HG03439 (cell line): ENCODE results near the gene PTPRN2.

Experiments used
- ATAC-seq: cut with Tn5 transposase; IDR thresholded peaks from one replicate; pipeline ENCODE4 v1.9.1; 2021; ENCODE audit warnings: mild to moderate bottlenecking, moderate library complexity; ENCODE audit not compliant: unreplicated experiment

PTPRN2 gene

GRCh38 chr7:157618823-157619606 lies 968.6 kb downstream of the PTPRN2 start:
- no peak for ATAC-seq

DNA sequence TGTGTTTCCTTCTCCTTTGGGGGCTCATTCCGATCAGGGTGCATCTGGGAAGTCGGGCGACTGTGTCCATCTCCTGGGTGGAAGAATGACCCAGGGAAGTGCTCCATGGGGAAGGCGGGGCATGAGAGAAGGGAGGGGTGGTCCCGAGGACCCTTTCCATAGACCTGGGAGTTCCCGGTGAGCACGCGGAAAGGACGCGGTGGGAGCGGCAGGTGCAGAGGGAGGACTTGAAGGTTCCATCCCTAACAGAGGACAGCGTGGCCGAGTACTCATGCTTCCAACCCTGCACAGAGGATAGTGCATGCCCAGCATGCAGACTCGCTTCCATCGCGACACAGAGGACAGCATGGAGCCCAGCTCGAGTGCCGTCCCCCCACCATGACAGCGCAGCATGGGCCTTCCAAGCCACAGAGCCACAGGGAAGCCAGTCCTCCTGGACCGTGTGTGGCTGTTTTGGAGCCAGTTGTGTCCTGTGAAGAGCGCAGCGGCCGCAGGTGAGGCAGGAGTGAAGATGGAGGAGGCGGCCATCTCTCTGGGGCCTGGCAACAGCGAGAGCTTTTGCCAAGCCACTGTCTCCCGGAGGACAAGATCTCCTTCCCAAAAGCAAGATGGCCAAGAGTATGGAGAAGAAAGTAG lies 969.4 kb downstream of the PTPRN2 start:
- no peak for ATAC-seq

DNA sequence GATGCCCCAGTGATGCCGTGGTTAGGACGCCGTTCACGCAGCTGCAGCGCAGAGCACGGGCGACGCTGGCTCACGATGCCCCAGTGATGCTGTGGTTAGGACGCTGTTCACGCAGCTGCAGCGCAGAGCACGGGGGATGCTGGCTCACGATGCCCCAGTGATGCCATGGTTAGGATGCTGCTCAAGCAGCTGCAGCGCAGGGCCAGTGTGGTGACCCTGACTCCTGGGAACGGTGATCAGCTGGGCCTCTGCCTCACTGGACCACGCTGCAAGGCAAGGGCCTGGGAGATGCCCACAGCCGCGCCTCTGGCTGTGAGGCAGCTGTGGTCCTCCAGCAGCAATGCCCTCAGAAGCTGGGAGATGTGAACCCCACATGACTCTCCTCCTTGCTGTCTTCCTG lies 970.2 kb downstream of the PTPRN2 start:
- no peak for ATAC-seq

DNA sequence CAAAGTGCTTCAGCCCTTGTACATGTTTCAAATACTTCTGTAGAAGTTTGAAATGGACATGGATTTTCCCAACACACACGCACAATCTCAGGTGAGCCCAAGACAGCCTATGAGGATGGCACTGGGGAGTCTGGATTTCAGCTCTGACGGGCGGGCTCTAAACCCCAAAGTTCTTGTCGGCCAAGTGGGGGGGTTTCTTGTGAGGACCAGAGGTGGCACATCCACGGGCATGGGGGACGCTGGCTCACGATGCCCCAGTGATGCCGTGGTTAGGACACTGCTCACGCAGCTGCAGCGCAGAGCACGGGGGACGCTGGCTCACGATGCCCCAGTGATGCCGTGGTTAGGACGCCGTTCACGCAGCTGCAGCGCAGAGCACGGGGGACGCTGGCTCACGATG lies 970.7 kb downstream of the PTPRN2 start:
- no peak for ATAC-seq

GRCh38 chr7:157616426-157616825 lies 971.2 kb downstream of the PTPRN2 start:
- no peak for ATAC-seq

DNA sequence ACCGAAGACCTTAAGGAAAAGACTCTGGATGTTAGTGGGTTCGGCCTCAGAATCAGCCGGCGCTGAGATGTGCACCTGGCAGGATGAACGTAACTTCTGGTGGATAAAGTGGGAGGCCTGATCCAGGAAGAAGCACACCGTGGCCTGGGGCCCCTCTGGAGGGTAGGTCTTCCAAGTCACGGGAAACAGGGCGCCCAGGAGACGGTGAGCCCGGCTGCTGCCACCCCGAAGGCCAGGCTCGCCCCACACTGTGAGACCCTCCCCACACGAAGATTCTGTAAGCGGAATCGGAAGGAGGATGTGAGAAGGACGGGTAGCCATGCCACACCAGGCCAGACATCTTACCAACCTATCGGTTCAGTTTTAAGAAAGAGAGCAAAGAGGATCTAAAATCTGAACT lies 971.8 kb downstream of the PTPRN2 start:
- ATAC-seq = no peak

DNA sequence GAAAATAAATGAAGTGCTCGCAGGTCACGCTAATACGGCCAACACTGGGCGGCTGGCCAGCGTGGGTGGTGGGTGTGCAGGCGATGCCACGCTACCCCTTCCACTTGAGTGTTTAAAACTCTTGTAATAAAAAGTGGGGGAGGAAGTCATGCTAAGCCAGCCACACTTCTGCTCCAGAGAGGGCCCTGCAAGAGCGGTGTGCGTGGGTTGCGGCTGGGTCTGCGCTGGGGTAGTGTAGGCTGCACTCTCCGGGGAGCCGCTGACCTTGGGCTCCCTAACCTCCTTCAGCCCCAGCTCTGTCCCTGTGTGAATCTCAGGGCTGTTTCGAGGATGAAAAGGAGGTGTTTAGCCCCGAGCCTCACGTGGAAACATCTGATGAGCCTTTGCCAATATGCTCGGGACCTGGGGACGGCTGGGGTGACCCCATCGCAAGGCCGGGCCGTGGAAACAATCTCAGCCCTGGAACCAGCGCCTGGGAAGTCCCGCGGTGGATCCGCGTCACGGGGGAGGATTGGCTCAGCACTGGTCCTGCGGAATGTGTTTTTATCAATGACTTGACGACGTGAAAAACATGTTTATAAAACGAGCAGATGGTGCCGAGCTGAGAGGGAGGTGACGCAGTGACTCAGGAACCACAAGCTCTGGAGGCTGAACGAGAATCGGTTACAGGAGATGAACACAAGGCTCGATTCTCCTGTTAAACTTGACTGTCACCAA lies 972.4 kb downstream of the PTPRN2 start:
- no peak for ATAC-seq

GRCh38 chr7:157614457-157615020 lies 973.1 kb downstream of the PTPRN2 start:
- no peak for ATAC-seq

DNA sequence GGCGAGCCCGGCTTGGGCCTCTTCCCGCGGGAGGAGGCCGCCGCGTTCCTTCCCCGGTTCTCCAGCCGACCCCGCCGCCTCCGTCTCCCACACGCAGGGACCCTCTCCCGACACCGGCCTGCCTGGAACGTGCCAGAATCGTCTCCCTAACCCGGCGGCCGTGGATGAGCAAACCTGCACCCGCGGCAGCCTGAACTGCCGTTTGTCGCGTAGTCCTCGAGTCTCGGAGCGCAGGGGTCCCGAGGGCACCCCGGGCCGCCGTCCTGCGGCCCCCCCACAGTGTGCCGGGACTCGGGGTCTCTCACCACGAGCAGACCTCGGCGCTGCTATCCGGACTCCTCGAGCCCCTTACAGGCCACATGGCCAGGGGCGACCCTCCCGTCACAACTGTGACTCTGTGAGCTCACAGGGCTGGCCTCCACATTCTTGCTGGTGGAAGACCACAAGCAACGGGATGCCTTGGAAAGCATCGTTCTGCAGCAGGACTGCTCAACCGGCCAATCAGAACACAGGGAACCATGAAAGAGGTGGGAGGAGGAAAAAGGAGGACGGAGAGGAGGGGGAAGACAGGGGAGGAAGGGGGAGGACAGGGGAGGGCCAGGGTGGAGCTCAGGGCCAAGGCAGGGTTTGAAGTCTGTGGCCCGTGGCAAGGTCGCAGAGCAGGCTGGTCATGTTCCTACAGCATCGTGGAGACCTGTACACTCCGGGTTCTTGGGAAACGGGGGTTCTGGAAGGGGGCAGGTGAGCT lies 973.9 kb downstream of the PTPRN2 start:
- no peak for ATAC-seq

- ATAC-seq = no peak
These were observed 974.7 kb downstream of the PTPRN2 start for GRCh38 chr7:157612664-157613561.

- ATAC-seq = no peak
These were observed 975.5 kb downstream of the PTPRN2 start for GRCh38 chr7:157612009-157612663.

- no peak for ATAC-seq
These were observed 976.3 kb downstream of the PTPRN2 start for GRCh38 chr7:157611341-157611740.

GRCh38 chr7:157610671-157611295 lies 976.8 kb downstream of the PTPRN2 start:
- ATAC-seq = no peak

- ATAC-seq = no peak
These were observed 977.5 kb downstream of the PTPRN2 start for GRCh38 chr7:157609932-157610640.

DNA sequence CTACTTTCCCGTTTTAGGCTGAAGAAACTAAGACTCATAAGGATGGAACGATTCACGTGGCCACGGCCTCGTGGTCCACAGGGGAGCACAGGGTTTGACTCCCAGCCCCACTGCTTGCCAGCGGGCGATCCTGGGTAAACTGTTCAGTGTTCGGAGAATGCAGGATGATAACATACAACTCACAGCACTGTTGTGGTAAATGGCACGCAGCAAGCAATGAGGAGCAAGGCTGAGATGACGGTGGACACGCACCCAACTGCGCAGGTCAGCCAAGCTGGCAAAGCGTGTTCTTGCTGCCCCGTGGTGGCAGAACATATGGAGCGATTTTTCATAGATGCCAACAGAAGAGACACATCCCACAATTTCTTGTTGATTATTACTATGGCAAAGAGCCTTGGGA lies 978.1 kb downstream of the PTPRN2 start:
- ATAC-seq = no peak

GRCh38 chr7:157607218-157607617 lies 980.4 kb downstream of the PTPRN2 start:
- ATAC-seq = no peak

DNA sequence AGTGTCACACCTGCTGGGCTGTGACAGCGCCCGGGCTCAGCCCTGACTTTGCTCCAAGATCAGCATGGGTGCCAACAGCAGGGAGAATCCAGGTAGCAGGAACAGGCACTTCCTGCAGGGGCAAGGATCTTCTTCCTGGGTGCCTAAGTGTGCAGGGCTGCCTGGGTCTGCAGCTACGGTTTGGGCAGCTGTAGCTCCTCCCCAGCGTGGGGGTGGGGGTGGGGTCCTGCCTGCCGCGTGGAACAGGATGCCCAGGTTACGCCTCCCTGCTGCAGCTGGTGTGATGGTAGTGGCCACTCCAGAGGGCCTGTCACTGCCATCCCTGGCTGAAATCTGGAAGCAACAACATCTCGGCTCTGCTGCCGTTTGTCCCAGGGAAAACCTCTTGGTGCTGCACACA lies 981.5 kb downstream of the PTPRN2 start:
- no peak for ATAC-seq

- ATAC-seq = no peak
These were observed 982.0 kb downstream of the PTPRN2 start for GRCh38 chr7:157605638-157606037.
